H9 (cell line): ENCODE results near the gene MS4A6E. TPM values are rescaled to one million over a fixed set of nuclear protein-coding genes. Genes with fewer than 3 reads are reported as not detected.

Source experiments
- DNase-seq: peaks from one replicate; pipeline ENCODE4 v3.0.0-alpha.2; 2017
- H2AFZ ChIP-seq: one replicate; pipeline ENCODE4 v1.6.1; 2013; ENCODE audit warnings: mild to moderate bottlenecking, low read length, control low read depth, moderate library complexity
- H2AK5ac ChIP-seq: 2 replicates; pipeline ENCODE4 v1.6.1; 2013; ENCODE audit warnings: low read length, control low read depth, mixed read lengths; ENCODE audit not compliant: insufficient read length
- H2BK120ac ChIP-seq: one replicate; pipeline ENCODE4 v1.6.1; 2013; ENCODE audit warnings: low read depth, mild to moderate bottlenecking, low read length, control low read depth, inconsistent platforms; ENCODE audit not compliant: poor library complexity, severe bottlenecking
- H2BK12ac ChIP-seq: 2 replicates; pipeline ENCODE4 v1.6.1; 2013; ENCODE audit warnings: low read length, control low read depth, mixed read lengths, low read depth; ENCODE audit not compliant: insufficient read length
- H2BK15ac ChIP-seq: 2 replicates; pipeline ENCODE4 v1.6.1; 2013; ENCODE audit warnings: low read depth, low read length, control low read depth
- H2BK20ac ChIP-seq: one replicate; pipeline ENCODE4 v1.6.1; 2013; ENCODE audit warnings: low read depth, mild to moderate bottlenecking, low read length, control low read depth, inconsistent platforms; ENCODE audit not compliant: poor library complexity, severe bottlenecking
- H2BK5ac ChIP-seq: 2 replicates; pipeline ENCODE4 v1.6.1; 2013; ENCODE audit warnings: low read length, control low read depth, mixed read lengths; ENCODE audit not compliant: insufficient read length
- H3K14ac ChIP-seq: 2 replicates; pipeline ENCODE4 v1.6.1; 2013; ENCODE audit warnings: low read length, control low read depth; ENCODE audit not compliant: insufficient read depth
- H3K18ac ChIP-seq: 2 replicates; pipeline ENCODE4 v1.6.1; 2013; ENCODE audit warnings: low read depth, mild to moderate bottlenecking, mixed read lengths, low read length, control low read depth; ENCODE audit not compliant: insufficient read length
- H3K23ac ChIP-seq: 2 replicates; pipeline ENCODE4 v1.6.1; 2013; ENCODE audit warnings: low read length, control low read depth, mixed read lengths, low read depth; ENCODE audit not compliant: insufficient read length
- H3K23me2 ChIP-seq: 2 replicates; pipeline ENCODE4 v1.6.1; 2013; ENCODE audit warnings: low read depth, mild to moderate bottlenecking, mixed read lengths, low read length, control low read depth; ENCODE audit not compliant: insufficient read length, poor library complexity, severe bottlenecking
- H3K27ac ChIP-seq: 2 replicates; pipeline ENCODE4 v1.5.1; 2013; ENCODE audit warnings: low read length, control low read depth, mixed read lengths, low read depth; ENCODE audit not compliant: insufficient read length
- H3K27me3 ChIP-seq: 2 replicates; pipeline ENCODE4 v1.6.1; 2013; ENCODE audit warnings: low read length, control low read depth, inconsistent platforms; ENCODE audit not compliant: insufficient read depth
- H3K4ac ChIP-seq: 2 replicates; pipeline ENCODE4 v1.6.1; 2013; ENCODE audit warnings: low read depth, mild to moderate bottlenecking, control low read depth, inconsistent platforms, low read length, moderate library complexity
- H3K4me1 ChIP-seq: 2 replicates; pipeline ENCODE4 v1.6.1; 2013; ENCODE audit warnings: low read length, control low read depth, inconsistent platforms; ENCODE audit not compliant: insufficient read depth
- H3K4me2 ChIP-seq: 2 replicates; pipeline ENCODE4 v1.6.1; 2013; ENCODE audit warnings: low read length, control low read depth, mixed read lengths; ENCODE audit not compliant: insufficient read length, insufficient read depth
- H3K56ac ChIP-seq: 2 replicates; pipeline ENCODE4 v1.6.1; 2013; ENCODE audit warnings: low read depth, mild to moderate bottlenecking, mixed read lengths, low read length, control low read depth; ENCODE audit not compliant: insufficient read length
- H3K79me1 ChIP-seq: 2 replicates; pipeline ENCODE4 v1.6.1; 2013; ENCODE audit warnings: low read depth, mild to moderate bottlenecking, moderate library complexity, low read length, control low read depth, inconsistent platforms; ENCODE audit not compliant: insufficient read depth, poor library complexity, severe bottlenecking
- H3K79me2 ChIP-seq: 2 replicates; pipeline ENCODE4 v1.6.1; 2013; ENCODE audit warnings: low read length, control low read depth, inconsistent platforms; ENCODE audit not compliant: insufficient read depth
- H3K9ac ChIP-seq: 2 replicates; pipeline ENCODE4 v1.6.1; 2013; ENCODE audit warnings: low read length, control low read depth, mixed read lengths; ENCODE audit not compliant: insufficient read length; ENCODE audit errors: extremely low read depth
- H3K9me3 ChIP-seq: one replicate; pipeline ENCODE4 v1.6.1; 2013; ENCODE audit warnings: low read depth, low read length, inconsistent platforms; ENCODE audit not compliant: control insufficient read depth
- H3T11ph ChIP-seq: one replicate; pipeline ENCODE4 v1.6.1; 2013; ENCODE audit warnings: mild to moderate bottlenecking, low read length, control low read depth, inconsistent platforms
- H4K20me1 ChIP-seq: one replicate; pipeline ENCODE4 v1.6.1; 2013; ENCODE audit not compliant: control insufficient read depth, insufficient read length, insufficient read depth
- H4K5ac ChIP-seq: 2 replicates; pipeline ENCODE4 v1.6.1; 2013; ENCODE audit warnings: low read depth, mild to moderate bottlenecking, mixed read lengths, low read length, control low read depth; ENCODE audit not compliant: insufficient read length
- H4K8ac ChIP-seq: replicated peaks from 2 replicates; pipeline ENCODE4 v1.6.1; 2013; ENCODE audit warnings: low read length, control low read depth, mixed read lengths, low read depth; ENCODE audit not compliant: insufficient read length
- H4K91ac ChIP-seq: 2 replicates; pipeline ENCODE4 v1.6.1; 2013; ENCODE audit warnings: low read depth, mild to moderate bottlenecking, moderate library complexity, mixed read lengths, low read length, control low read depth; ENCODE audit not compliant: insufficient read length
- H3K27ac Mint-ChIP-seq, 3 experiments: 2 replicates in 2 of 3; 3 replicates in 1 of 3; pipeline ENCODE4 v1.8.0; 2020 to 2021; ENCODE audit warnings: mixed read lengths in 3 of 3, mild to moderate bottlenecking in 1 of 3, moderate library complexity in 1 of 3
- H3K27me3 Mint-ChIP-seq: 2 replicates; pipeline ENCODE4 v1.8.0; 2021; ENCODE audit warnings: low read depth, mild to moderate bottlenecking, moderate library complexity, mixed read lengths
- H3K36me3 Mint-ChIP-seq, 3 experiments: 2 replicates in 2 of 3; 3 replicates in 1 of 3; pipeline ENCODE4 v1.8.0; 2020 to 2021; ENCODE audit warnings: low read depth in 3 of 3, mixed read lengths in 3 of 3; ENCODE audit not compliant: insufficient read depth in 1 of 3
- H3K4me1 Mint-ChIP-seq, 2 experiments: 2 replicates each; pipeline ENCODE4 v1.8.0; 2020; ENCODE audit warnings: mixed read lengths in 2 of 2
- H3K4me3 Mint-ChIP-seq, 2 experiments: 2 replicates in 1 of 2; 3 replicates in 1 of 2; pipeline ENCODE4 v1.8.0; 2020 to 2021; ENCODE audit warnings: mild to moderate bottlenecking in 2 of 2, mixed read lengths in 2 of 2, moderate library complexity in 1 of 2
- H3K9me3 Mint-ChIP-seq, 2 experiments: 2 replicates in 1 of 2; 3 replicates in 1 of 2; pipeline ENCODE4 v1.8.0; 2020; ENCODE audit warnings: mild to moderate bottlenecking in 2 of 2, mixed read lengths in 2 of 2, moderate library complexity in 1 of 2
- WGBS: extraction: QIAGEN DNeasy Blood & Tissue Kit; methylation state at CpG from one replicate; pipeline ENCODE4 v1.1.7; 2013; ENCODE audit warnings: missing lambda C conversion rate, low lambda C conversion rate, mixed read lengths; ENCODE audit not compliant: insufficient read length; ENCODE audit errors: extremely low coverage; 5-methylcytosine and 5-hydroxymethylcytosine counted together
- total RNA-seq: library from RNA; stranded (reverse); gene quantifications from 2 replicates; pipeline ENCODE4 v1.2.1, GENCODE V29; 2021
- TF ChIP-seq, protein P1 (sequence below): fragments of 200-600 bp; sonication (generic); conservative IDR thresholded peaks from 3 replicates; pipeline ENCODE4 v1.8.0; 2021; ENCODE audit warnings: antibody characterized with exemption, mild to moderate bottlenecking

The MS4A6E gene
- total RNA-seq, 1 experiment from 2014 or later, result not detected

DNA sequence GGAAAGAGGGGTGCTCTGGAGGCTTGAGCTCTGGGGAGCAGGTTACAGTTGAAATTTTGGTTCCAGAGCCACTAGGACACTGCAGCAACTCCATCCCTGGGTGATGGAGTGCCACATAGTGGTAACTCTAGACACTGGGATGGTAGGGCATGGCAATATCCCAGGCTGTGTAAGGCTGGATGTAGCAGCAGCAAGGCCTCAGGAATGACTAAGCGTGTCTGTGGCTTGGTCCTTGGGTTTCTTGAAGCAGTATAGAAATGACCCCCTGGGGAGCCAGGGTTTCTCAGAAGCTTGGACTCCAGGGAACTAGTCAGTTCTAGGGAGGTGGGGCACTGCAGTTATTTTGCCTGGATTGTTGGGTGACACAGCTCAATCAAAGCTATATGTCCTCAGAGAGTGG lies 38.5 kb upstream of the MS4A6E start:
- Histone ChIP-seq H4K8ac (no peak overlapping the region), H2BK120ac (no peak overlapping the region), H3K9me3 (peaks cover 13% of the 10 kb centered on the region), H2AFZ (no peak overlapping the region), H2BK15ac (no peak overlapping the region), H3K18ac (no peak overlapping the region), H2AK5ac (no peak overlapping the region), H3K4me1 (peaks cover 2% of the 10 kb centered on the region; the same call in 1 of the 2 replicates), H3K79me1 (no peaks in the 10 kb centered on the region), H3K4ac (no peak overlapping the region), H3K27ac (no peak overlapping the region), H2BK12ac (no peak overlapping the region), H3K23ac (no peak overlapping the region), H4K5ac (no peak overlapping the region), H3K14ac (no peak overlapping the region), H4K91ac (no peak overlapping the region), H3K9ac (no peak overlapping the region), H3K27me3 (no peaks in the 10 kb centered on the region), H2BK5ac (no peak overlapping the region), H3T11ph (no peak overlapping the region), H3K23me2 (no peaks in the 10 kb centered on the region), H4K20me1 (no peaks in the 10 kb centered on the region), H2BK20ac (no peak overlapping the region), H3K79me2 (no peaks in the 10 kb centered on the region), H3K4me2 (no peak overlapping the region), H3K56ac (no peak overlapping the region)
- no peak overlapping the region for H3K4me3 Mint-ChIP-seq
- no CpG with 5 or more reads among the region's 1 CpG for WGBS
- no peak overlapping the region for H3K27ac Mint-ChIP-seq
- H3K36me3 Mint-ChIP-seq, result peaks cover 12 to 27% (median 17%) of the 10 kb centered on the region in 3 experiments
- peaks cover 4% of the 10 kb centered on the region; the same call in 1 of the 2 replicates for H3K27me3 Mint-ChIP-seq
- H3K9me3 Mint-ChIP-seq, result peaks cover 37 to 42% of the 10 kb centered on the region in 2 experiments
- no peak for DNase-seq
- H3K4me1 Mint-ChIP-seq, result peaks cover 27 to 29% of the 10 kb centered on the region in 2 experiments
- TF ChIP-seq, protein P1, sequence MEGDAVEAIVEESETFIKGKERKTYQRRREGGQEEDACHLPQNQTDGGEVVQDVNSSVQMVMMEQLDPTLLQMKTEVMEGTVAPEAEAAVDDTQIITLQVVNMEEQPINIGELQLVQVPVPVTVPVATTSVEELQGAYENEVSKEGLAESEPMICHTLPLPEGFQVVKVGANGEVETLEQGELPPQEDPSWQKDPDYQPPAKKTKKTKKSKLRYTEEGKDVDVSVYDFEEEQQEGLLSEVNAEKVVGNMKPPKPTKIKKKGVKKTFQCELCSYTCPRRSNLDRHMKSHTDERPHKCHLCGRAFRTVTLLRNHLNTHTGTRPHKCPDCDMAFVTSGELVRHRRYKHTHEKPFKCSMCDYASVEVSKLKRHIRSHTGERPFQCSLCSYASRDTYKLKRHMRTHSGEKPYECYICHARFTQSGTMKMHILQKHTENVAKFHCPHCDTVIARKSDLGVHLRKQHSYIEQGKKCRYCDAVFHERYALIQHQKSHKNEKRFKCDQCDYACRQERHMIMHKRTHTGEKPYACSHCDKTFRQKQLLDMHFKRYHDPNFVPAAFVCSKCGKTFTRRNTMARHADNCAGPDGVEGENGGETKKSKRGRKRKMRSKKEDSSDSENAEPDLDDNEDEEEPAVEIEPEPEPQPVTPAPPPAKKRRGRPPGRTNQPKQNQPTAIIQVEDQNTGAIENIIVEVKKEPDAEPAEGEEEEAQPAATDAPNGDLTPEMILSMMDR, result no peak
